Left forelimb (tissue), 1 donor: Measurements from ENCODE around the gene GIT2.

Experiments
- DNase-seq: peaks from one replicate; pipeline ENCODE4 v3.0.0-alpha.2; 2018; ENCODE audit warnings: low spot score

The GIT2 gene

DNA sequence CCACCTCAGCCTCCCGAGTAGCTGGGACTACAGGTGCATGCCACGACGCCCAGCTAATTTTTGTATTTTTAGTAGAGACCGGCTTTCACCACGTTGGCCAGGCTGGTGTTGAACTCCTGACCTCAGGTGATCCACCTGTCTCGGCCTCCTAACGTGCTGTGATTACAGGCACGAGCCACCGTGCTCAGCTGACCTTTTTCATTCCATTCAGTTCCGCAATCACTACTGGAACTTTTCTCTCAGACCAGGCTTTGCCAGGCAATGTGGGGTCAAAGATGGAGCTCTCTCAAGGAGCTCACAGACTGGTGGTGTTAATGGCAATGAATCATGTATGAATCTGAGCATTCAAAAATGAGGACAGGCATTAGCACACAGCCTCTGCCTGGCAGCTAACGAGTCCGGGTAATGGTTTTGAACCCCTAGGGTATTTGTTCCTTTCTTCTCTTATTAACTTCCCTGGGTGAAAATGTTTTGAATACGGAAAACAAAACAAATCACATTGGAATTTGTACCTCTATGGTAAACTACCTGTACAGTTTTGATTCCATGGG is 105.5 kb downstream of the GIT2 start:
- DNase-seq = no peak

DNA sequence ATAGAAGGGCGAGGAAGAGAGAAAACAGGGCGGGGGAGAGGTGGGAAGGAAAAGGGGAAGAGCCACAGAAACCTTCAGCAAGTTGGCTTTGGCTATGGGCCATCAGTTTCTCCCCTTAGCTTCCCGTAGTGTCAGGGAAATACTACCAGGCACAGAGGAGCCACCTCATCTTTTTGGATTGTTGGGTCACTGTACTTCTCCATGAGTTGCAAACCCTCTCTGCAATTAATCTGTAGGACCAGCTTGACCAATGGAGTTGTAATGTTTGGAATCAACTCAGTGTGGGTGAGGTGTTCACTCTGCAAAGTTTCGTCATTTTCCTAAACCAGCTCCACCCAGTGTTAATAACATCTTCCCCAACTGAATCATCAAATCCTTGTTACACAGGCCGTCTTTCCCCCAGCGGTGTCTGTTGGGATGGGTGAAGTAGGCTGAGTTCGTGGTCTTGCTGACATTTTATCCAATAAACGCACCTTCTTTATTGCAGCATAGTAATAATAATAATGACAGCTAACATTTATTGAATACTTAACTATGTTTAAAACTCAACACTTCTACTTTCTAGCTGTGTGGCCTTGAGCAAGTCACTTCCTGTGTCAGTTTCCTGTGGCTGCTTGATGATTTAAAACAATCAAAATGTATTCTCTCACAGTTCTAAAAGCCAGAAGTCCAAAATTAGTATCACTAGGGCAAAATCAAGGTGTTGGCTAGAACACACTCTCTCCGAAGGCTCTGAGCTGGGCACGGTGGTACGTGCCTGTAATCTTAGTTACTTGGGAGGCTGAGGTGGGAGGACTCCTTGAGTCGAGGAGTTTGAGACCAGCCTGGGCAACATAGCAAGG is 107.8 kb downstream of the GIT2 start:
- no peak for DNase-seq

DNA sequence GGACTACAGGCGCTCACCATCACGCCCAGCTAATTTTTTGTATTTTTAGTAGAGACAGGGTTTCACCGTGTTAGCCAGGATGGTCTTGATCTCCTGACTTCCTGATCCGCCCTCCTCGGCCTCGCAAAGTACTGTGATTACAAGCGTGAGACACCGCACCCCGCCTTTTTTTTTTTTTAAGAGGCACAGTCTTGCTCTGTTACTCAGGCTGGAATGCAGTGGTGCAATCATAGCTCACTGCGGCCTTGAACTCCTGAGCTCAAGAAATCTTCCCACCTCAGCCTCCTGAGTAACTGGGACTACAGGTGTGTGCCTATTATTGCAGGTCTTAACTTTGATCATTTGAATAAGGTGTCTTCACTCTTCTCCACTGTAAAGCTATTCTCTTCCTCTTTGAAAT is 110.6 kb downstream of the GIT2 start:
- DNase-seq = no peak

DNA sequence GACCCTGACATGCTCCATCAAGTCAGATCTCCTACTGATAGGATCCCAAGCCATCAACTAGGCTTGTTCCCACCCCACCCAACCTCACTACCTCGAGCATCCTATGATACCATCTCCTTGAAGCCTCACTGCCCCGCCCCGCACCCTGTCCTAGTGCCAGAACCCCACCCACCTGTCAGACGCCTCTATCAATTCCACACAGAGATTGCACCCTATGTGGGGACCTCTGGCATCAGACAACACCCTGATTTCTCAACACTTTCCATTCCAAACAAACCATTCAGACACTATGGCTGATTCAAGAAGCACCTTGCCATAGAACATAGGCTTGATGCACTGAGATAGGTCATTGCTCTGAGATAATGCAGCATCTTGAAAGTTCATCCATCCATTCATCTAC is 112.7 kb downstream of the GIT2 start:
- DNase-seq = no peak

DNA sequence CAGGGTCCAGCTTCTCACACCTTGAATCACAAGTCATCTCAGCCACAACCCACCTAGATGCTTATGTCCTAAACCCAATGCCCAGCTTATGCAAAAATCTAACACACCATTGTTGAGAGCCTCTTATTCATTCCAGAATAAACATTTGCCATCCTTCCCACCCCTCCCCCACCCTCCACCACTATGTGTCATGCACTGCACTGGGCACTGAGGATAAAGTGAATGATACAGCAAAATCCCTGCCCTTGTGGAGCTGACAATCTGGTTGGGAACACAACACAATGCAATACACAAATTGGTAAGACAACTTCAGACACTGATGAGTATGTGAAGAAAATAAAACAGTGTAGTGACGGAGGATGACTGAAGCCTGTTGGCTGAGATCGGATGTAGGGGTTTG is 114.4 kb downstream of the GIT2 start:
- DNase-seq = no peak

DNA sequence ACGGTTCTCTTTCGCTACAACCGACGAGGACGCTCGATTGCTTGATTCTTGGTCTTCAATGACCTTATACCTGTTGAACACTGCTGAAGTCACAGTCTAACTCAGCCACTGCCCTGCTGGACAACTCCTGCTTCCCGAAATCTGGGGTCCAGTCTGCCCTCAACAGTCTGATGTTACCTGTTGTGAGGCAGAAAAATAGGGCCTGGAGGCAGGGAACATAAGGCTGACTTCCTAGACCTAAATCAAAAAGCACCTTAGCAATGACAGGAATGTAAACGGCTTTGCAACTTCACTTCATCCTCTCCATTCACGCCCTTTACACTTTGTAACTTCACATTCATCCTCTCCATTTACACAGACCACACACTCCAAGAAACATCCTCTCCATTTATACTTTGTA is 115.2 kb downstream of the GIT2 start:
- no peak for DNase-seq

DNA sequence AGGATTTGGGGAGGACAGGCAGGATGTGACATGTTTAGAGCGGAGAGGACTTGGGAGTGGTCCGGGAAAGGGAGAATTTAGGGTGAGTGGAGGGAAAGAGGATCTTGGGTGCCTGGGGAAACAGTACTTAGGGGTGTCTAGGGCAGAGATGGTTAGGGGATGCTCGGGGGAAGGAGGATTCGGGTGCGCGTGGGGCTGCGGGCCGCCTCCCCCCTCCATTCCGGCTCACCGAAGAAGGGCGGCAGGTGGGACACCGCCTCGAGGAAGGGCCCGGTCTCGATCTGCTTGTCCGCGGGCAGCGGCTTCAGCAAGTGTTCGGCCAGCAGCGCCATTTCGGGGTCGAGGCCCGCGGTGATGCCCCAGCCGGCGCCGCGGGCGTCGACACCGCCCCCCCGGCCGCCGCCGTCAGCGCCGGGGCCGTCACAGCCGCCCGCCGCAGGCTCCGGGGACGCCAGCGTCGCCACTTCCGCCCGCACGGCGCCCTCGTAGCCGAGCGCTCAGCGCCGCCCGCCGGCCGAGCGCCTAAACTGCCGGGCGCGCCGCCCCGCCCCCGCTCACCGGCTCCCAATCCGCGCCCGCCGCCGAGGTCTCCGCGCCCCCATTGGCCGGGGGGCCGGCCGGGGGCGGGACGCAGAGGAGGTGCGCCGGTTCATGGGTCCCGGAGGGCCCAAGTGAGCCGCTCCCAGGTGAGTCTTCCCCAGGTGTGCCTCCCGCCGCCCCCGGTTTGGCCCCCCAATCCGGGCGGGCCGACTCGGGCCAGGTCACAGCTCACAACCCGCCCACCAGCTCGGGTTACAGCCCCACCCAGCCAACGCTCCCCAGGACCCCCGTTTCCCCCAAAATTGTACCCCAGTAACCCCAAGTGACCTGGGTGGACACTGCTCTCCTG is 115.9 kb downstream of the GIT2 start, which contains the start of gene GLTP:
Gene GLTP, minus strand, starts transcription at position 499 of the 889 bp plus-strand sequence. Its CDS starts 167 bp downstream, at position 332.
- peak; percentile 90 for DNase-seq
